Endothelial cell of umbilical vein (primary cell): ENCODE data around the gene C2orf68. TPM values are rescaled to one million over a fixed set of nuclear protein-coding genes. Genes with fewer than 3 reads are reported as not detected.

ENCODE experiments used
- BruUV-seq: library from RNA; stranded (reverse); fragments of 400-500 nt; replicated peaks from 2 replicates; lab custom pipeline; 2021; lab: Mats Ljungman, UMichigan
- CTCF ChIA-PET: fragments of 300-600, 350-600 bp; sonication (Branson Sonifier 250); formaldehyde crosslinking; loops from one replicate; lab custom pipeline; 2021; ENCODE audit warnings: antibody characterized with exemption, inconsistent platforms; lab: Charles Lee
- POLR2A ChIA-PET: fragments of 300-600, 350-600 bp; sonication (Branson Sonifier 250); formaldehyde crosslinking; loops from one replicate; lab custom pipeline; 2021; ENCODE audit warnings: antibody characterized with exemption, inconsistent platforms; lab: Charles Lee
- DNase-seq: peaks from one replicate; pipeline ENCODE4 v3.0.0-alpha.2; 2011; ENCODE audit warnings: low read depth, low spot score
- FAIRE-seq: peaks from 2 replicates; lab custom pipeline; 2011; peaks lifted over from hg19 to GRCh38; lab: Jason Lieb, UNC
- H2AFZ ChIP-seq: 2 replicates; pipeline ENCODE4 v1.6.0; 2012; ENCODE audit warnings: low read depth, low read length, control low read depth, inconsistent platforms
- H3K27ac ChIP-seq: 2 replicates; pipeline ENCODE4 v1.5.1; 2011; ENCODE audit warnings: low read depth, mild to moderate bottlenecking, control low read depth, low read length, moderate library complexity; ENCODE audit not compliant: insufficient read depth
- H3K27me3 ChIP-seq, 2 experiments: 2 replicates each; pipeline versions ENCODE4 v1.6.0 to v1.6.1; 2011; ENCODE audit warnings: low read length in 2 of 2, mixed read lengths in 1 of 2; ENCODE audit not compliant: control insufficient read depth in 2 of 2, insufficient read depth in 2 of 2
- H3K36me3 ChIP-seq, 2 experiments: 2 replicates in 1 of 2; 3 replicates in 1 of 2; pipeline ENCODE4 v1.5.1; 2011; ENCODE audit warnings: low read length in 2 of 2, mild to moderate bottlenecking in 1 of 2, moderate library complexity in 1 of 2; ENCODE audit not compliant: control insufficient read depth in 2 of 2, insufficient read depth in 2 of 2; ENCODE audit errors: extremely low read depth in 1 of 2
- H3K4me1 ChIP-seq: 3 replicates; pipeline ENCODE4 v1.5.1; 2011; ENCODE audit warnings: mild to moderate bottlenecking, low read length; ENCODE audit not compliant: control insufficient read depth, insufficient read depth; ENCODE audit errors: extremely low read depth
- H3K4me2 ChIP-seq: 2 replicates; pipeline ENCODE4 v1.6.1; 2011; ENCODE audit warnings: low read length, control low read depth, mixed read lengths; ENCODE audit not compliant: insufficient read depth
- H3K4me3 ChIP-seq, 3 experiments: fragments of 200-600 bp in 1 of 3; sonication (generic), shearing (Covaris generic) in 1 of 3; replicated peaks in 1 of 3; 2 replicates each; pipeline ENCODE4 v1.5.1; 2011 to 2016; ENCODE audit warnings: control low read depth in 3 of 3, low read length in 3 of 3, mild to moderate bottlenecking in 2 of 3, inconsistent platforms in 1 of 3, low read depth in 1 of 3, moderate library complexity in 1 of 3; ENCODE audit not compliant: insufficient read depth in 1 of 3
- H3K79me2 ChIP-seq: 2 replicates; pipeline ENCODE4 v1.6.0; 2012; ENCODE audit warnings: low read length, inconsistent platforms; ENCODE audit not compliant: control insufficient read depth, insufficient read depth
- H3K9ac ChIP-seq: replicated peaks from 2 replicates; pipeline ENCODE3; 2011; ENCODE audit warnings: low read length, control low read depth; ENCODE audit not compliant: insufficient read depth; ENCODE audit errors: extremely low read depth
- H3K9me1 ChIP-seq: replicated peaks from 3 replicates; pipeline ENCODE4 v1.6.0; 2011; ENCODE audit warnings: mild to moderate bottlenecking, low read length; ENCODE audit not compliant: control insufficient read depth, insufficient read depth; ENCODE audit errors: extremely low read depth
- H3K9me3 ChIP-seq: replicated peaks from 2 replicates; pipeline ENCODE4 v1.5.1; 2012; ENCODE audit warnings: low read length, inconsistent platforms; ENCODE audit not compliant: control insufficient read depth, insufficient read depth
- H4K20me1 ChIP-seq: replicated peaks from 2 replicates; pipeline ENCODE3; 2011; ENCODE audit warnings: mild to moderate bottlenecking, low read length; ENCODE audit not compliant: control insufficient read depth, insufficient read depth; ENCODE audit errors: extremely low read depth
- EZH2 ChIP-seq: IDR thresholded peaks from 2 replicates; pipeline ENCODE4 v1.6.1; 2012; ENCODE audit warnings: borderline replicate concordance, low read depth, mild to moderate bottlenecking, moderate library complexity, low read length, inconsistent platforms; ENCODE audit not compliant: severe bottlenecking
- FOS ChIP-seq: IDR thresholded peaks from 2 replicates; pipeline ENCODE4 v1.6.1; 2011; ENCODE audit warnings: mild to moderate bottlenecking, low read length, moderate library complexity, borderline replicate concordance; ENCODE audit not compliant: insufficient read depth
- GATA2 ChIP-seq: IDR thresholded peaks from 2 replicates; pipeline ENCODE4 v1.7.0; 2011; ENCODE audit warnings: low read depth, mild to moderate bottlenecking, moderate library complexity, mixed read lengths, low read length; ENCODE audit not compliant: insufficient read length, insufficient read depth
- JUN ChIP-seq: IDR thresholded peaks from 2 replicates; pipeline ENCODE4 v1.6.1; 2011; ENCODE audit warnings: borderline replicate concordance, low read depth; ENCODE audit not compliant: insufficient read length, insufficient read depth
- MYC ChIP-seq: IDR thresholded peaks from one replicate; pipeline ENCODE4 v1.6.1; 2011; ENCODE audit warnings: mild to moderate bottlenecking, low read depth, low read length
- POLR2A ChIP-seq: IDR thresholded peaks from 2 replicates; pipeline ENCODE4 v1.6.1; 2012; ENCODE audit warnings: low read depth, mild to moderate bottlenecking, control low read depth, low read length
- POLR2AphosphoS5 ChIP-seq: IDR thresholded peaks from 2 replicates; pipeline ENCODE4 v1.6.1; 2012; ENCODE audit warnings: low read depth, mild to moderate bottlenecking, control low read depth, low read length, moderate library complexity; ENCODE audit not compliant: insufficient read depth
- dilution Hi-C: fragments of 300-500 bp; cut with MboI; formaldehyde crosslinking; loops from one replicate; pipeline ENCODE4 v1.15.0; 2019; ENCODE audit warnings: low sequenced_read_pairs; ENCODE audit not compliant: extremely low pct_ligation_motif_present
- intact Hi-C: fragments of 100-400 bp; cut with micrococcal nuclease; formaldehyde crosslinking; loops from one replicate; pipeline ENCODE4 v1.10.0; 2022
- polyA plus RNA-seq, 4 experiments: library from polyadenylated mRNA; depleted of rRNA in 3 of 4; stranded (reverse) in 3 of 4; unstranded in 1 of 4; fragments of >200 nt; gene quantifications; 2 replicates each; pipeline versions ENCODE4 v1.2.1 to v1.2.3, GENCODE V29; 2011 to 2012; ENCODE audit warnings: missing spikeins in 1 of 4
- total RNA-seq: library from RNA; stranded (reverse); gene quantifications from 2 replicates; pipeline ENCODE4 v1.2.3, GENCODE V29; 2021
- TF ChIP-seq, protein P1 (sequence below), 2 donors: IDR thresholded peaks; 1 replicate in 1 of 2; 2 replicates in 1 of 2; pipeline ENCODE4 v1.5.1; 2011; ENCODE audit warnings: low read length in 2 of 2, mild to moderate bottlenecking in 2 of 2, moderate library complexity in 2 of 2, control low read depth in 1 of 2, inconsistent platforms in 1 of 2, low read depth in 1 of 2; ENCODE audit not compliant: insufficient read depth in 1 of 2; ENCODE audit errors: extremely low read depth in 1 of 2
- TF ChIP-seq, protein P2 (sequence below): IDR thresholded peaks from 2 replicates; pipeline ENCODE4 v1.6.1; 2011; ENCODE audit not compliant: insufficient read depth, insufficient read length

The C2orf68 gene
- total and polyA plus RNA-seq, 2 donors (not counting 3 experiments of a cell fraction or from before 2014, with no cell fraction given): 17.4 to 27.4 TPM

DNA sequence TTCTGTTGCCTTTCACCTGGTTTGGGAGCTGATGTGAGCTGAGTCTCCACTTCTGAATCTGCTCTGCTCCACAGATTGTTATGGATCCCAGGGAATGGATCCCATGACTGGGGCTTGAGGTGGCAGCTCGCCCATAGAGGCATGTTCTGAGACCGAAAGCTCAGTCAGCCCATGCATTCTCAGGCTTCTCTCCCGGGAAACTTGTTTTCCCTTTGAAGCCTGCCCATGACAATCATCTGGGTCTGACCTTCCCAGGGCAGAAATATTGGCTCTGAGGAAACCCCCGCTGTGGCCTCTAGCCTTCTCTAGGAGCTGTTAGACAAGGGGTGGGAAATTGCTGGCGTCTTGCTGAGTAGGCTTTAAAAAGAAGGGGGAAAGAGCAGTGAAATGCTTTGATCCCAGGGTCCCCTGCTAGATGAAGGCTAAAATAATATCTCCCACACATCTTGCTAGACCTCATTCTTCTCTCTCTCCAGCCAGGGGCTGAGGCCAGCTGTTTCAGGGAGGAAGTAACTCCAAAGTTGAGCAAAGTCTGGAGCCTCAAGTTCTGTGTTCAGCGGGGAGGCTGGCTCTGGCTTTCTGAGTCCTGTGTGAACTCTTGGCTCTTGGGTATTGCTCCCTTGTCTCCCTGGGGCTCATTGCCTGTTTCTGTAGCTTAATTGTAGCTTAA lies 32.5 kb downstream of the C2orf68 start:
- intact Hi-C loops: loop anchor here (1.0 kb wide), 1 partner anchor 8 kb away; no protein-coding TSS in a partner anchor
- Histone ChIP-seq H3K4me1 (peaks cover 28% of the 10 kb centered on the region), H3K79me2 (no peaks in the 10 kb centered on the region), H3K4me2 (no peak overlapping the region), H3K9me1 (no peaks in the 10 kb centered on the region), H3K4me3 (no peak overlapping the region), H3K27ac (no peak overlapping the region), H3K9ac (no peak overlapping the region), H4K20me1 (no peaks in the 10 kb centered on the region), H3K9me3 (no peaks in the 10 kb centered on the region), H2AFZ (no peak overlapping the region), H3K36me3 (no peaks in the 10 kb centered on the region), H3K27me3 (no peaks in the 10 kb centered on the region)
- ChIA-PET CTCF (interaction anchor here (2.4 kb wide), 1 partner anchor 29 kb away, joined by 5 read pairs; no protein-coding TSS in a partner anchor), POLR2A (no interaction called here)
- BruUV-seq: no TSS peak
- FAIRE-seq: no peak
- TF ChIP-seq, protein P1, sequence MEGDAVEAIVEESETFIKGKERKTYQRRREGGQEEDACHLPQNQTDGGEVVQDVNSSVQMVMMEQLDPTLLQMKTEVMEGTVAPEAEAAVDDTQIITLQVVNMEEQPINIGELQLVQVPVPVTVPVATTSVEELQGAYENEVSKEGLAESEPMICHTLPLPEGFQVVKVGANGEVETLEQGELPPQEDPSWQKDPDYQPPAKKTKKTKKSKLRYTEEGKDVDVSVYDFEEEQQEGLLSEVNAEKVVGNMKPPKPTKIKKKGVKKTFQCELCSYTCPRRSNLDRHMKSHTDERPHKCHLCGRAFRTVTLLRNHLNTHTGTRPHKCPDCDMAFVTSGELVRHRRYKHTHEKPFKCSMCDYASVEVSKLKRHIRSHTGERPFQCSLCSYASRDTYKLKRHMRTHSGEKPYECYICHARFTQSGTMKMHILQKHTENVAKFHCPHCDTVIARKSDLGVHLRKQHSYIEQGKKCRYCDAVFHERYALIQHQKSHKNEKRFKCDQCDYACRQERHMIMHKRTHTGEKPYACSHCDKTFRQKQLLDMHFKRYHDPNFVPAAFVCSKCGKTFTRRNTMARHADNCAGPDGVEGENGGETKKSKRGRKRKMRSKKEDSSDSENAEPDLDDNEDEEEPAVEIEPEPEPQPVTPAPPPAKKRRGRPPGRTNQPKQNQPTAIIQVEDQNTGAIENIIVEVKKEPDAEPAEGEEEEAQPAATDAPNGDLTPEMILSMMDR (IDR thresholded peaks at IDR 0.05; ENCODE audit: extremely low read depth in 1 of 2, insufficient read depth in 1 of 2, low read depth in 1 of 2, low read length in 2 of 2): no peak
- no peak for TF ChIP-seq EZH2
- TF ChIP-seq POLR2A: no peak
- no peak for TF ChIP-seq MYC
- no peak for TF ChIP-seq JUN
- no peak for TF ChIP-seq FOS
- TF ChIP-seq, protein P2, sequence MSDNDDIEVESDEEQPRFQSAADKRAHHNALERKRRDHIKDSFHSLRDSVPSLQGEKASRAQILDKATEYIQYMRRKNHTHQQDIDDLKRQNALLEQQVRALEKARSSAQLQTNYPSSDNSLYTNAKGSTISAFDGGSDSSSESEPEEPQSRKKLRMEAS: no peak
- TF ChIP-seq POLR2AphosphoS5: no peak
- TF ChIP-seq GATA2: no peak
- DNase-seq: no peak
- dilution Hi-C loops: no loop called here
